Measurements from ENCODE around the gene ZNF331. TPM values are rescaled to one million over a fixed set of nuclear protein-coding genes. Genes with fewer than 3 reads are reported as not detected.
A peak's percentile ranks its signal among the peaks of the same experiment; 100 is the strongest.

ZNF331 gene
- total RNA-seq, 2 experiments from 2014 or later = 20.8 to 23.1 TPM

GRCh38 chr19:53525922-53526321, 12.0 kb upstream of the ZNF331 start:
- H3K27ac Mint-ChIP-seq = no peak overlapping the region
- DNase-seq = no peak
- no peak overlapping the region for H3K4me3 Mint-ChIP-seq
- peaks cover 38% of the 10 kb centered on the region for H3K9me3 Mint-ChIP-seq
- peaks cover 52% of the 10 kb centered on the region for H3K36me3 Mint-ChIP-seq
- intact Hi-C loops (cut with micrococcal nuclease) = no loop called here
- ChIA-PET CTCF (no interaction called here), POLR2A (no interaction called here)
- H3K27me3 Mint-ChIP-seq = no peaks in the 10 kb centered on the region
- H3K4me1 Mint-ChIP-seq (ENCODE audit: low read depth) = peaks cover 15% of the 10 kb centered on the region

- H3K27ac Mint-ChIP-seq = no peak overlapping the region
- no peak for DNase-seq
- H3K9me3 Mint-ChIP-seq = peaks cover 32% of the 10 kb centered on the region
- ChIA-PET CTCF (no interaction called here), POLR2A (no interaction called here)
- no peak overlapping the region for H3K4me3 Mint-ChIP-seq
- intact Hi-C loops (cut with micrococcal nuclease) = no loop called here
- H3K4me1 Mint-ChIP-seq (ENCODE audit: low read depth) = no peaks in the 10 kb centered on the region
- no peaks in the 10 kb centered on the region for H3K27me3 Mint-ChIP-seq
- peaks cover 53% of the 10 kb centered on the region for H3K36me3 Mint-ChIP-seq
Measured at GRCh38 chr19:53530622-53531021, 7.3 kb upstream of the ZNF331 start.

- CTCF ChIA-PET = no interaction called here
- Mint-ChIP-seq H3K27ac (no peak overlapping the region), H3K36me3 (peaks cover 50% of the 10 kb centered on the region), H3K4me3 (no peak overlapping the region), H3K27me3 (no peaks in the 10 kb centered on the region), H3K9me3 (peaks cover 25% of the 10 kb centered on the region), H3K4me1 (ENCODE audit: low read depth) (peaks cover 4% of the 10 kb centered on the region)
- intact Hi-C loops (cut with micrococcal nuclease) = no loop called here
- DNase-seq = no peak
- POLR2A ChIA-PET = no interaction called here
Measured at GRCh38 chr19:53531457-53531856, 6.5 kb upstream of the ZNF331 start.

DNA sequence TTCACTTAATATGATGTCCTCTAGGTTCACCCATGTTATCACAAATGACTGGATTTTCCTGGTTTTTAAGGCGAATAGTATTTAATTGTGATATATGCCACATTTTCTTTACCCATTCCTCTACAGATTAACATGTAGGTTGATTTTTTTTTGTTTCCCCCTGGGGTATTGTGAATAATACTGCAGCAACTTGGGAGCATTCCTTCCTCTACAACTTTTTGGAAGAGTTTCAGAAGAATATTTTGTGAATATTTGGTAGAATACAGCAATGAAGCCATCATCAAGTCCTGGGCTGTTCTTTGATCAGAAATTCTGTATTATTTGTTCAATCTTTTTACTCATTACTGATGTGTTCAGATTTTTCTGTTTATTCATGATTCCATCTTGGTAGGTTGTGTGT, 5.6 kb upstream of the ZNF331 start:
- POLR2A ChIA-PET = no interaction called here
- Mint-ChIP-seq H3K4me1 (ENCODE audit: low read depth) (peaks cover 9% of the 10 kb centered on the region), H3K27me3 (no peaks in the 10 kb centered on the region), H3K27ac (no peak overlapping the region), H3K9me3 (peaks cover 22% of the 10 kb centered on the region), H3K36me3 (peaks cover 51% of the 10 kb centered on the region), H3K4me3 (no peak overlapping the region)
- DNase-seq = no peak
- CTCF ChIA-PET = no interaction called here
- intact Hi-C loops (cut with micrococcal nuclease) = no loop called here

DNA sequence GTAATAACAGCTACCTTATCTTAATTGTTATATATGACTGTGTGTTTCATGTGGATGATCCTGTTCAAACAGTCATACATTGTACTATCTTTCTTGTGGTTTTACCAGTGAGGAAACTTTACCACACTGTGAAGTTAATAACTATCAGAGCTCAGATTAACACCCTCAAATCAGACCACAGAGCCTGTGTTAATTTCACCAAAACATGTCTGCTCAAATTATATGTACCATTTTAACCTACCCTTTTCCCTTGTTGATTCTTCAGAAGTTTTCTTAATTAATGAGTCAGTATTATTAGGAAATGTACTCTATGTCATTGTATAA, 1.8 kb upstream of the ZNF331 start:
- Mint-ChIP-seq H3K27ac (no peak overlapping the region), H3K4me1 (ENCODE audit: low read depth) (peaks cover 18% of the 10 kb centered on the region), H3K9me3 (peaks cover 11% of the 10 kb centered on the region), H3K36me3 (peaks cover 54% of the 10 kb centered on the region), H3K27me3 (peaks cover 4% of the 10 kb centered on the region), H3K4me3 (no peak overlapping the region)
- DNase-seq = no peak
- CTCF ChIA-PET = no interaction called here
- POLR2A ChIA-PET = interaction anchor here (1.8 kb wide), 1 partner anchor 17 kb away, joined by 5 read pairs; no protein-coding TSS in a partner anchor
- intact Hi-C loops (cut with micrococcal nuclease) = no loop called here

GRCh38 chr19:53537121-53537520, 824 bp upstream of the ZNF331 start:
- peak overlapping the region; percentile 98 for H3K27ac Mint-ChIP-seq
- DNase-seq = no peak
- intact Hi-C loops (cut with micrococcal nuclease) = loop anchor here (1.0 kb wide), 1 partner anchor 17 kb away; no protein-coding TSS in a partner anchor
- H3K36me3 Mint-ChIP-seq = peaks cover 54% of the 10 kb centered on the region
- peaks cover 9% of the 10 kb centered on the region for H3K9me3 Mint-ChIP-seq
- CTCF ChIA-PET = no interaction called here
- POLR2A ChIA-PET = interaction anchor here (1.0 to 1.8 kb wide), 2 partner anchors 16 kb away, joined by 5 to 6 read pairs; no protein-coding TSS in a partner anchor
- H3K27me3 Mint-ChIP-seq = peaks cover 4% of the 10 kb centered on the region
- H3K4me3 Mint-ChIP-seq = peak overlapping the region; percentile 96
- H3K4me1 Mint-ChIP-seq (ENCODE audit: low read depth) = peaks cover 26% of the 10 kb centered on the region

GRCh38 chr19:53538378-53539109, 599 bp downstream of the ZNF331 start:
- CTCF ChIA-PET = no interaction called here
- Mint-ChIP-seq H3K4me3 (peak overlapping the region; percentile 96), H3K27me3 (peaks cover 4% of the 10 kb centered on the region), H3K36me3 (peaks cover 49% of the 10 kb centered on the region), H3K9me3 (peaks cover under 1% of the 10 kb centered on the region), H3K27ac (peak overlapping the region; percentile 98), H3K4me1 (ENCODE audit: low read depth) (peaks cover 31% of the 10 kb centered on the region)
- DNase-seq = peak; percentile 29
- intact Hi-C loops (cut with micrococcal nuclease) = loop anchor here (1.0 kb wide), 1 partner anchor 15 kb away; no protein-coding TSS in a partner anchor
- POLR2A ChIA-PET = interaction anchor here (0.8 kb wide), 1 partner anchor 18 kb away, joined by 3 read pairs; no protein-coding TSS in a partner anchor

GRCh38 chr19:53540091-53540490, 2.1 kb downstream of the ZNF331 start:
- Mint-ChIP-seq H3K4me1 (ENCODE audit: low read depth) (peaks cover 33% of the 10 kb centered on the region), H3K9me3 (peaks cover 3% of the 10 kb centered on the region), H3K36me3 (peaks cover 54% of the 10 kb centered on the region), H3K27ac (no peak overlapping the region), H3K27me3 (peaks cover 4% of the 10 kb centered on the region), H3K4me3 (no peak overlapping the region)
- intact Hi-C loops (cut with micrococcal nuclease) = no loop called here
- ChIA-PET POLR2A (interaction anchor here (0.6 kb wide), 2 partner anchors 221 to 1320 kb away, joined by 3 read pairs; no protein-coding TSS in a partner anchor), CTCF (no interaction called here)
- no peak for DNase-seq

DNA sequence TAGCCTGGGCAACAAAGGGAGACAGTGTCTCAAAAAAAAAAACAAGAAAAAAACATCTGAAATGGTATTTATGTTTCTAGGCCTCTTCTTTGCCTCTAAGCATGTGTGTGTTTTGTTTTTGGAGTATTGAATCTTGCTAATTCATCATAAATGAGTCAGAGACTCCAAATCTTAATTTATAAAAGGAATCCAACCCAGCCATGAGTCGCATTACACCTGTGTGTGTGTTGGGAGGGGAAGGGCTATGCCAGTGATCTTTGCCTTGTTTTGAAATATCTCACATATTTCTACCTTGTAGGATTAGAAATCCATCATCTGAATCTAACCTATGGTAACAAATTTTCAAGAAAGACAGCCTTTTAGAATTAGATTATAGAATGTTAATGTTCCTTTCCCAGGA, 4.0 kb downstream of the ZNF331 start:
- Mint-ChIP-seq H3K36me3 (peaks cover 57% of the 10 kb centered on the region), H3K27me3 (peaks cover 4% of the 10 kb centered on the region), H3K4me1 (ENCODE audit: low read depth) (peaks cover 33% of the 10 kb centered on the region), H3K9me3 (peaks cover 8% of the 10 kb centered on the region), H3K27ac (peak overlapping the region; percentile 61), H3K4me3 (no peak overlapping the region)
- POLR2A ChIA-PET = no interaction called here
- CTCF ChIA-PET = no interaction called here
- no peak for DNase-seq
- intact Hi-C loops (cut with micrococcal nuclease) = no loop called here

GRCh38 chr19:53545271-53546065, 7.5 kb downstream of the ZNF331 start:
- Mint-ChIP-seq H3K27me3 (no peaks in the 10 kb centered on the region), H3K4me1 (ENCODE audit: low read depth) (peaks cover 38% of the 10 kb centered on the region), H3K27ac (no peak overlapping the region), H3K4me3 (no peak overlapping the region), H3K36me3 (peaks cover 54% of the 10 kb centered on the region), H3K9me3 (peaks cover 12% of the 10 kb centered on the region)
- POLR2A ChIA-PET = no interaction called here
- intact Hi-C loops (cut with micrococcal nuclease) = no loop called here
- CTCF ChIA-PET = no interaction called here
- no peak for DNase-seq

DNA sequence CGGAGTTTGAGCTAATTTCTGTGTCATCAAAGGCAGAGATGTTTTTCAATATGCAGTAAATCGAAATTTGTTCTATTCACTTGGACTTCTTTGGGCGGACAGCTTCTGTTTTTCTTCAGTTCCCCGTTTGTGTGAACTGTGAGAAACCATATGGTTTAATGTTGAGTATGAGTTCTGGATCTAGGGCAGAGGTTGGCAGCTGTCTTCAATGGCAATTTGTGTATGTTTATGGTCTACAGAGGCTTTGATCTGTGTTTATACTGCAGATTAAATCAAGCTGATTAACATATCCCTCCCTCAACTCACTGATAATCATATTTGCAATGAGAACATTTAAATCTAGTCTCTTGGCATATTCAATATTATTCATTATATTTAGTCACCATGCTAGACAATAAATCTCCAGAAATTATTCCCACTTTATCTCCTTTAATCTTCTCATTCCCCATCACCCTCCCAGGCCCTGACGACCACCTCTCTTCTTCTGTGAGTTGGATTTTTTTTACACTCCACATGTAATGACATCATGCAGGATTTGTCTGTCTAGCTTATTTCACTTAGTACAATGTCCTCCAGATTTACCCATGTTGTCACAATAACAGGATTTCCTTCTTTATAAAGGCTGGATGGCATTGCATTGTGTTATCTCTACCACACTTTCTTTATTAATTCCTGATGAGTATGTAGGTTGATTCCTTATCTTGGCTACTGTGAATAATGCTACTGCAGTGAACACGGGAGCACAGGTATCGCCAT, 9.0 kb downstream of the ZNF331 start:
- DNase-seq = no peak
- Mint-ChIP-seq H3K4me1 (ENCODE audit: low read depth) (peaks cover 33% of the 10 kb centered on the region), H3K27ac (no peak overlapping the region), H3K9me3 (peaks cover 12% of the 10 kb centered on the region), H3K4me3 (no peak overlapping the region), H3K27me3 (no peaks in the 10 kb centered on the region), H3K36me3 (peaks cover 54% of the 10 kb centered on the region)
- ChIA-PET CTCF (no interaction called here), POLR2A (no interaction called here)
- intact Hi-C loops (cut with micrococcal nuclease) = no loop called here

- no peak overlapping the region for H3K27ac Mint-ChIP-seq
- H3K9me3 Mint-ChIP-seq = peaks cover 9% of the 10 kb centered on the region
- H3K4me1 Mint-ChIP-seq (ENCODE audit: low read depth) = peaks cover 35% of the 10 kb centered on the region
- intact Hi-C loops (cut with micrococcal nuclease) = no loop called here
- CTCF ChIA-PET = no interaction called here
- H3K36me3 Mint-ChIP-seq = peaks cover 53% of the 10 kb centered on the region
- POLR2A ChIA-PET = no interaction called here
- no peak overlapping the region for H3K4me3 Mint-ChIP-seq
- H3K27me3 Mint-ChIP-seq = no peaks in the 10 kb centered on the region
- no peak for DNase-seq
Measured at GRCh38 chr19:53549340-53549739, 11.4 kb downstream of the ZNF331 start.

Data from activated CD4-positive, alpha-beta memory T cell treated with anti-CD3 and anti-CD28 coated beads for 36 hours (primary cell).